Measurements from ENCODE around the gene NMNAT2. TPM values are rescaled to one million over a fixed set of nuclear protein-coding genes. Genes with fewer than 3 reads are reported as not detected.

The NMNAT2 gene
- total RNA-seq, 4 donors from 2014 or later = 0.20 to 0.48 (median 0.27) TPM; not detected in 1

DNA sequence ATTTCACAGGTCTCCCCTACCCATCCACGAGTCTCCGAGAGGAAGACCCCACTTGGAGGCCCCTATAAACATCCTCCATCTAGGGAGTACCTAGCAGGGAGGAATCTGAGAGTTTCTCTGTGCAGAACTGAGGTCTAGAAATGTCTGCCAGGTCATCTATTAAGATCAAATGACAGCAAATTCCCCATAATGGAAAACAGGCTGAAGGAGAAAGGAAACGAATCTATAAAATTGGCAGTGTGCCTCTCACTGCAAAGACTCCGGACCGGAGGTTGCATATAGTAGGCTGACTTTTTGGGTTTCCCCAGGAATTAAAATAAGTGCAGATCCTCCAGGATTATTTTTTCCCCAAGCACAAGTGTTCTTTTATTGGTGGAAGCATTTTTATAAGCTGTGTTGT is 57.7 kb downstream of the NMNAT2 start:
- Histone ChIP-seq H3K9me3 (no peaks in the 10 kb centered on the region), H3K4me1 (no peaks in the 10 kb centered on the region), H3K4me3 (no peak overlapping the region), H3K27ac (no peak overlapping the region), H3K36me3 (no peaks in the 10 kb centered on the region), H3K27me3 (no peaks in the 10 kb centered on the region)
- TF ChIP-seq CTCF (IDR thresholded peaks at IDR 0.05) = no peak
- no peak for TF ChIP-seq EP300 (IDR thresholded peaks at IDR 0.05; ENCODE audit: low read depth)
- no peak for TF ChIP-seq POLR2A (IDR thresholded peaks at IDR 0.05)
- TF ChIP-seq POLR2AphosphoS5 (IDR thresholded peaks at IDR 0.05) = no peak
- DNase-seq = no peak
- in situ Hi-C loops (cut with MboI; ENCODE audit: low pct_ligation_motif_present in 1 of 4, low pct_unique_long_range_greater_than_20kb in 1 of 4, low sequenced_read_pairs in 3 of 4) (no loop called here), intact Hi-C loops (cut with DNase I; ENCODE audit: low total_unique reads) (no loop called here)
- 56 to 64% methylated on average over 5 of the region's 5 CpGs for WGBS, 2 donors (ENCODE audit: low coverage in 1 of 2)

GRCh38 chr1:183356534-183357182 is 61.5 kb downstream of the NMNAT2 start:
- Histone ChIP-seq H3K9me3 (no peaks in the 10 kb centered on the region), H3K36me3 (no peaks in the 10 kb centered on the region), H3K4me3 (no peak overlapping the region), H3K4me1 (no peaks in the 10 kb centered on the region), H3K27ac (no peak overlapping the region), H3K27me3 (no peaks in the 10 kb centered on the region)
- no peak for DNase-seq
- WGBS, 2 donors (ENCODE audit: low coverage in 1 of 2) = 57 to 72% methylated on average over 2 to 6 of the region's 6 CpGs
- in situ Hi-C loops (cut with MboI; ENCODE audit: low pct_ligation_motif_present in 1 of 4, low pct_unique_long_range_greater_than_20kb in 1 of 4, low sequenced_read_pairs in 3 of 4) (no loop called here), intact Hi-C loops (cut with DNase I; ENCODE audit: low total_unique reads) (no loop called here)
- TF ChIP-seq EP300 (IDR thresholded peaks at IDR 0.05; ENCODE audit: low read depth) (no peak), POLR2A (IDR thresholded peaks at IDR 0.05) (no peak), POLR2AphosphoS5 (IDR thresholded peaks at IDR 0.05) (no peak), CTCF (IDR thresholded peaks at IDR 0.05) (no peak)

DNA sequence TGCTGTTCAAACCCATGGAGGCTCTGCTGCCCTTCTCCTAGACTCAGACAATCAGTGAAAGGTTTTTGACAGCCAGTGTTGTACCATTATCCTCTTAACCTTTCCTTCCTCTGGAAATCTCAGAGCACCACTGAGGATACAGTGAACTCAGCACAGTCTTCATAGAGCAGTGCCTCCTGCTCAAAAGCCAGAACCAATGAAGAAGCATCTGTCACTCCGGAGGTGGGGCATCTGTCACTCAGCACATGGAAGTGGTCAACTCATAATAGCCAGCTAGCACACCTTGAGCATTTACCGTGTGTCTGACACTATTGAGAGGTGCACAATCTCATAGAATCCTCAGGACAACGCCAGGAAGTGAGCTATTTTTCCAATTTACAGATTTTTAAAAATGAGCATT is 62.4 kb downstream of the NMNAT2 start:
- intact Hi-C loops (cut with DNase I; ENCODE audit: low total_unique reads) (no loop called here), in situ Hi-C loops (cut with MboI; ENCODE audit: low pct_ligation_motif_present in 1 of 4, low pct_unique_long_range_greater_than_20kb in 1 of 4, low sequenced_read_pairs in 3 of 4) (no loop called here)
- H3K36me3 ChIP-seq = no peaks in the 10 kb centered on the region
- no peaks in the 10 kb centered on the region for H3K9me3 ChIP-seq
- H3K27ac ChIP-seq = no peak overlapping the region
- DNase-seq = no peak
- H3K27me3 ChIP-seq = no peaks in the 10 kb centered on the region
- no peak overlapping the region for H3K4me3 ChIP-seq
- no peaks in the 10 kb centered on the region for H3K4me1 ChIP-seq
- 87 to 94% methylated on average over 2 to 3 of the region's 3 CpGs for WGBS, 2 donors (ENCODE audit: low coverage in 1 of 2)
- TF ChIP-seq CTCF (IDR thresholded peaks at IDR 0.05) (no peak), POLR2A (IDR thresholded peaks at IDR 0.05) (no peak), POLR2AphosphoS5 (IDR thresholded peaks at IDR 0.05) (no peak), EP300 (IDR thresholded peaks at IDR 0.05; ENCODE audit: low read depth) (no peak)

- no peak for DNase-seq
- in situ Hi-C loops (cut with MboI; ENCODE audit: low pct_ligation_motif_present in 1 of 4, low pct_unique_long_range_greater_than_20kb in 1 of 4, low sequenced_read_pairs in 3 of 4) (no loop called here), intact Hi-C loops (cut with DNase I; ENCODE audit: low total_unique reads) (no loop called here)
- H3K4me1 ChIP-seq = no peaks in the 10 kb centered on the region
- no peak for TF ChIP-seq EP300 (IDR thresholded peaks at IDR 0.05; ENCODE audit: low read depth)
- TF ChIP-seq POLR2A (IDR thresholded peaks at IDR 0.05) = no peak
- no peak for TF ChIP-seq CTCF (IDR thresholded peaks at IDR 0.05)
- TF ChIP-seq POLR2AphosphoS5 (IDR thresholded peaks at IDR 0.05) = no peak
- WGBS, 2 donors (ENCODE audit: low coverage in 1 of 2) = 90 to 100% methylated on average over 2 to 6 of the region's 6 CpGs
- H3K27ac ChIP-seq = no peak overlapping the region
- no peaks in the 10 kb centered on the region for H3K27me3 ChIP-seq
- no peaks in the 10 kb centered on the region for H3K36me3 ChIP-seq
- no peak overlapping the region for H3K4me3 ChIP-seq
- H3K9me3 ChIP-seq = no peaks in the 10 kb centered on the region
Measured at GRCh38 chr1:183355181-183355580, 63.0 kb downstream of the NMNAT2 start.

All from transverse colon (tissue), 4 donors.